MG63 (cell line): ENCODE data around the gene USP12. TPM values are rescaled to one million over a fixed set of nuclear protein-coding genes. Genes with fewer than 3 reads are reported as not detected.
"Not testable (repeated sequence)": the region's sequence is repeated elsewhere in the genome, so short reads cannot be mapped to it uniquely, and the experiment has no call there.

Experiments
- DNase-seq: peaks from one replicate; pipeline ENCODE4 v3.0.0-alpha.2; 2020
- H3K27me3 ChIP-seq: fragments of 250-450 bp; sonication (Bioruptor Pico); 2 replicates; pipeline ENCODE4 v1.5.1; 2020; ENCODE audit warnings: mild to moderate bottlenecking, moderate library complexity
- H3K36me3 ChIP-seq: fragments of 250-450 bp; sonication (Bioruptor Pico); 2 replicates; pipeline ENCODE4 v1.5.1; 2020; ENCODE audit warnings: mild to moderate bottlenecking, moderate library complexity
- H3K4me3 ChIP-seq: fragments of 250-450 bp; sonication (Bioruptor Pico); 2 replicates; pipeline ENCODE4 v1.5.1; 2020; ENCODE audit warnings: mild to moderate bottlenecking, moderate library complexity
- H3K9me3 ChIP-seq: fragments of 250-450 bp; sonication (Bioruptor Pico); 2 replicates; pipeline ENCODE4 v1.5.1; 2020; ENCODE audit warnings: mild to moderate bottlenecking, moderate library complexity
- total RNA-seq: library from RNA; depleted of rRNA; stranded (reverse); fragments of >200 nt; shearing (Covaris generic); gene quantifications from 2 replicates; pipeline ENCODE4 v1.2.3, GENCODE V29; 2014; ENCODE audit warnings: low replicate concordance

Gene USP12
- total RNA-seq, 1 experiment from 2014 or later: 15.1 TPM

GRCh38 chr13:27138457-27139093, 33.0 kb downstream of the USP12 start:
- peaks cover 19% of the 10 kb centered on the region for H3K9me3 ChIP-seq
- no peaks in the 10 kb centered on the region for H3K27me3 ChIP-seq
- H3K36me3 ChIP-seq: peaks cover 14% of the 10 kb centered on the region
- no peak for DNase-seq
- H3K4me3 ChIP-seq: no peak overlapping the region

- H3K4me3 ChIP-seq: no peak overlapping the region
- H3K36me3 ChIP-seq: peaks cover 14% of the 10 kb centered on the region
- DNase-seq: no peak
- no peaks in the 10 kb centered on the region for H3K27me3 ChIP-seq
- H3K9me3 ChIP-seq: peaks cover 14% of the 10 kb centered on the region
These were observed 33.9 kb downstream of the USP12 start for GRCh38 chr13:27137759-27138158.

- H3K4me3 ChIP-seq: no peak overlapping the region
- no peaks in the 10 kb centered on the region for H3K9me3 ChIP-seq
- DNase-seq: no peak
- H3K27me3 ChIP-seq: no peaks in the 10 kb centered on the region
- H3K36me3 ChIP-seq: no peaks in the 10 kb centered on the region; the same call in none of the 2 replicates
These were observed 36.6 kb downstream of the USP12 start for GRCh38 chr13:27135023-27135422.

DNA sequence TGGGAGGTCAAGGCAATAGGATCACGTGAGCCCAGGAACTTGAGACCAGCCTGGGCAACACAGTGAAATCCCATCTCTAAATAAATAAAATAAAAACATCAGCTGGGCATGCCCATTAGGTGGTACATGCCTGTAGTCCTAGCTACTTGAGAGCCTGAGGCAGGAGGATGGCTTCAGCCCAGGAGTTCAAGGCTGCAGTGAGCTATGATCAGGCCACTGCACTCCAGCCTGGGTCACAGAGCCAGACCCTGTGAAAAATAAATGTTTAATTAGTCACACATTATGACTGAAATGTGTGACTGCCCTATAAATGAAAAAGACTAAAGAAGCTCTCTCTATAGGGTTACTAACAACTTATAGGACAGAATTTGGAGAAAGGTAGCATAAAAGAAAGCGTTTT, 37.7 kb downstream of the USP12 start:
- Histone ChIP-seq H3K4me3 (no peak overlapping the region), H3K36me3 (no peaks in the 10 kb centered on the region; the same call in 1 of the 2 replicates), H3K27me3 (no peaks in the 10 kb centered on the region), H3K9me3 (no peaks in the 10 kb centered on the region)
- DNase-seq: no peak

- Histone ChIP-seq H3K36me3 (no peaks in the 10 kb centered on the region; the same call in none of the 2 replicates), H3K4me3 (no peak overlapping the region), H3K27me3 (no peaks in the 10 kb centered on the region), H3K9me3 (no peaks in the 10 kb centered on the region)
- DNase-seq: no peak
These were observed 39.1 kb downstream of the USP12 start for GRCh38 chr13:27132538-27132937.

DNA sequence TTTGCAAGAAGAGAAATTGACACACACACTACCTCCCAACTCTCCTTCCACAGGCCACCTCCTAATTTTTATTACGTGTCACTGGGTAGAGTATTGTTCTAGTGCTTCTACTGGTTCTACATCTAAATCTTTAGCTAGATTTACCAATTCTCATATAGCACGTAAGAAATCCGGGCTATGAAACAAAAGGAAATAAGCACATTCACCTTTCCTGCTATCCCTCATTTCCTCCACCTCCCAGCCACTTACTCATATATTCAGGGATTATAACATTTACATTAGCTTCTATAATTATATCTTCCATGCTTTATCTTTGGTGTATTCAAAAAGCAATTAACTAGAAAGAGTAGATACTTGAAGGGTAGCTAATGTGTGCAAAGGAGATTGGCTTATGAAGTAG, 39.7 kb downstream of the USP12 start:
- DNase-seq: no peak
- H3K36me3 ChIP-seq: no peaks in the 10 kb centered on the region; the same call in none of the 2 replicates
- no peak overlapping the region for H3K4me3 ChIP-seq
- H3K27me3 ChIP-seq: no peaks in the 10 kb centered on the region
- no peaks in the 10 kb centered on the region for H3K9me3 ChIP-seq

DNA sequence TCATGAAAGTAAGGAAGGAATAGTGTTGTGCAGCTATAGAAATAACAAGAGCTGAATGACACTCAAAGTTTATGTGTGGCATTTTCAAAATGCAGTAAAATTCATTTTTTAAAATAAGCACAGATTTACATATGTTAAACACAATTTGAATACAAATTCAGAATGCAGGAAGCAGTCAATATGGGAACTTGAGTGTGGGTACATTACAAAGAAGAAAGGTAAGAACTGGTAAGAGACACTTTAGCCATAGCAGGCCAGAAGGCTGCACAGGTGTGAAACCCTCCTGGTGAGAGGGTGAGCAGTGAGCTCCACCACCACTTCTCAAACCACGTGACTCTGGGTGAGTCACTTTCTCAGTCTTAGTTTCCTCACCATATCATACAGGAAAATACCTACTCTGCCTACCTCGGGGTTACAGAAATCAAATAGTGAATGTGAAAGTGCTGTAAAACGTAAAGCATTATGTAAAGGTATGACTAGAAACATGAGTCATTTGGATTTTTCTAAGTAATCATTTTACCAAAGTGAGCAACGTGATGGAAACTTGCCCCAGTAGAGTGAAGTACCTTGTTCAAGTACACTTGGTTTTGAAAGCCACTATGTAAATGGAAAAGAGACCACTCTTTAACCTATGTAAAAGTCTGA, 40.5 kb downstream of the USP12 start:
- no peak for DNase-seq

GRCh38 chr13:27130223-27130978, 41.2 kb downstream of the USP12 start:
- H3K9me3 ChIP-seq: no peaks in the 10 kb centered on the region

More for the DNA sequence above, 40.5 kb downstream of the USP12 start:
- Histone ChIP-seq H3K9me3 (no peaks in the 10 kb centered on the region), H3K4me3 (no peak overlapping the region), H3K36me3 (peaks cover 1% of the 10 kb centered on the region), H3K27me3 (no peaks in the 10 kb centered on the region)

DNA sequence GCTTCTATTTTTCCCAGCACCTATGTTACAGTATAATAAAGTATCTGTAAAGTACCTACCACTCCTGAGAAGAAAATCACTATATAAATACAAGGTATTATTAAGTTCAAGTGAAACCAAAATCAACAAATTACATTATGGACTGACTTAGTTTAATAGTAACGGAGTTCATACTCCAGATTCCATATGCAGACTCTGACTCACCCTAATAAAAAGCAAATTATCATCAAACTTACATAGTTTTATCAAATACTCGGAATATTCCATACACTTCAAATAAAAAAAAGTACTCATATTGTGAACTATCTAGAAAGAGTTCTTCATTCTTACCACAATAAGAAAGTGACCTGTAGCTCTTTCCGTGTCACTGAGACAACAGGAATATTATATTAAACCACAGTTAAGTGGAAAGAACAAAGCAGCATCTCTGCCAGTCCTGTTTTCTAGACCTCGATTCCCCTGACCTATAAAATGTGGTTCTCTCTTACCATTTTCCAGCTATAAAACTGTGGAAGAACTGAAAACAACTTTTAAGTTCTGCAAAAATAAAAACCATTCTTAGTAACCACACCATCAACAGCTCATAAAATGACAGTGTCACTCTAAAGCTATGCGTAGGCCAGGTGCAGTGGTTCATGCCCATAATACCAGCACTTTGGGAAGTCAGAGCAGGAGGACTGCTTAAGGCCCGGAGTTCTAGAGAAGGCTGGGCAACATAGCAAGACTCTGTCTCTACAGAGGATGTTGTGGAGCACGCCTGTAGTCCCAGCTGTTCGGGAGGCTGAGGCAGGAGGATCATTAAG, 42.6 kb downstream of the USP12 start:
- no peak for DNase-seq
- Histone ChIP-seq H3K4me3 (no peak overlapping the region), H3K9me3 (peaks cover 8% of the 10 kb centered on the region), H3K27me3 (no peaks in the 10 kb centered on the region), H3K36me3 (peaks cover 5% of the 10 kb centered on the region)

More at GRCh38 chr13:27130223-27130978, 41.2 kb downstream of the USP12 start:
- H3K36me3 ChIP-seq: peaks cover 5% of the 10 kb centered on the region
- DNase-seq: no peak
- H3K4me3 ChIP-seq: no peak overlapping the region
- H3K27me3 ChIP-seq: no peaks in the 10 kb centered on the region

DNA sequence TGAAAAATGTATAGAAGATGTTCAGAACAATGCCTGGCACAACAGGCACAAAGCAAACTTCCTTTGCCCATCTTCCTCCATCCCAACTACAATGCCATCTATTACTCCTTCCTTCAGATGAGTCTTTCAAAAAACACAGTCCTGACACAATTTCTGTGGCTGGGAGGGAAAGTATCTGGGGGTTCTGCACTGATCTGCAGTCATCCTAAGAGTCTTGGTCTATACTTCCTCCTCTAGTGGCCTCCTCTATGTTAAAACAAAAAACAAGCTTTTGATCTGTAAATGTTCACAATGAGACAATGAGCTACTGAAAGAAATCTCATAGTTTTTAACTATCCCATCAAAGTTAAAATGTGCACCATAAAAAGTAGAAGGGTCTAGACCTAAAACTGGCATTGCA, 44.8 kb downstream of the USP12 start:
- Histone ChIP-seq H3K4me3 (no peak overlapping the region), H3K36me3 (peaks cover 16% of the 10 kb centered on the region), H3K9me3 (peaks cover 17% of the 10 kb centered on the region), H3K27me3 (no peaks in the 10 kb centered on the region)
- no peak for DNase-seq

GRCh38 chr13:27125357-27126282, 46.0 kb downstream of the USP12 start:
- peaks cover 16% of the 10 kb centered on the region for H3K36me3 ChIP-seq
- H3K27me3 ChIP-seq: no peaks in the 10 kb centered on the region
- peaks cover 17% of the 10 kb centered on the region for H3K9me3 ChIP-seq
- no peak for DNase-seq
- no peak overlapping the region for H3K4me3 ChIP-seq

GRCh38 chr13:27124571-27124970, 47.0 kb downstream of the USP12 start:
- Histone ChIP-seq H3K36me3 (peaks cover 16% of the 10 kb centered on the region), H3K9me3 (peaks cover 17% of the 10 kb centered on the region), H3K4me3 (no peak overlapping the region), H3K27me3 (no peaks in the 10 kb centered on the region)
- no peak for DNase-seq

- DNase-seq, H3K4me3 ChIP-seq, H3K27me3 ChIP-seq: not testable (repeated sequence)
- Histone ChIP-seq H3K36me3 (peaks cover 16% of the 10 kb centered on the region), H3K9me3 (peaks cover 17% of the 10 kb centered on the region)
These were observed 48.2 kb downstream of the USP12 start for GRCh38 chr13:27123445-27123844.

- peaks cover 17% of the 10 kb centered on the region for H3K9me3 ChIP-seq
- no peak for DNase-seq
- no peak overlapping the region for H3K4me3 ChIP-seq
These were observed 49.6 kb downstream of the USP12 start for GRCh38 chr13:27122036-27122435.

GRCh38 chr13:27120811-27121210, 50.8 kb downstream of the USP12 start:
- no peak overlapping the region for H3K4me3 ChIP-seq
- H3K27me3 ChIP-seq: no peaks in the 10 kb centered on the region
- peaks cover 17% of the 10 kb centered on the region for H3K9me3 ChIP-seq
- peaks cover 13% of the 10 kb centered on the region for H3K36me3 ChIP-seq
- DNase-seq: no peak

More at GRCh38 chr13:27122036-27122435, 49.6 kb downstream of the USP12 start:
- H3K36me3 ChIP-seq: peaks cover 16% of the 10 kb centered on the region
- no peaks in the 10 kb centered on the region for H3K27me3 ChIP-seq

DNA sequence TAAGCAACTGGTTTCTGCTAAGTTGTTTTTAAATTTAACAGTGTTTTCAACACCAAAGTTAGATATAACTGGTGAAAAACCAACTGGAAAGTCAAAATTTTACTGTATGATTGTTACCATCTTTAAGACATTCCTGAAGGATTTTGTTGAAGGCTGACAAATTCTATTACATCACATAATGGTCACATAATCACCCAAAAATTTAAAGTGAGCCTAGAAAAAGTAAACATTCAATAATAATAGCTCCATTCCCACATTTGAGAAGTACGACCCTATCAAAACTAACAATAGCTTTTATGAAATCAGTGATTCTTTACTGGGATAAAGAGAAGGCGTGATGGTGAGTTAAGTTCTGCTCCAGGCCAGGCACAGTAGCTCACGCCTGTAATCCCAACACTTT, 51.6 kb downstream of the USP12 start:
- DNase-seq: no peak
- Histone ChIP-seq H3K9me3 (peaks cover 17% of the 10 kb centered on the region), H3K36me3 (peaks cover 21% of the 10 kb centered on the region), H3K4me3 (no peak overlapping the region), H3K27me3 (no peaks in the 10 kb centered on the region)
